ENCODE data around the gene DSG3. TPM values are rescaled to one million over a fixed set of nuclear protein-coding genes. Genes with fewer than 3 reads are reported as not detected.
A peak's percentile ranks its signal among the peaks of the same experiment; 100 is the strongest.

DSG3 gene
- total RNA-seq, 1 experiment from 2014 or later = not detected

DNA sequence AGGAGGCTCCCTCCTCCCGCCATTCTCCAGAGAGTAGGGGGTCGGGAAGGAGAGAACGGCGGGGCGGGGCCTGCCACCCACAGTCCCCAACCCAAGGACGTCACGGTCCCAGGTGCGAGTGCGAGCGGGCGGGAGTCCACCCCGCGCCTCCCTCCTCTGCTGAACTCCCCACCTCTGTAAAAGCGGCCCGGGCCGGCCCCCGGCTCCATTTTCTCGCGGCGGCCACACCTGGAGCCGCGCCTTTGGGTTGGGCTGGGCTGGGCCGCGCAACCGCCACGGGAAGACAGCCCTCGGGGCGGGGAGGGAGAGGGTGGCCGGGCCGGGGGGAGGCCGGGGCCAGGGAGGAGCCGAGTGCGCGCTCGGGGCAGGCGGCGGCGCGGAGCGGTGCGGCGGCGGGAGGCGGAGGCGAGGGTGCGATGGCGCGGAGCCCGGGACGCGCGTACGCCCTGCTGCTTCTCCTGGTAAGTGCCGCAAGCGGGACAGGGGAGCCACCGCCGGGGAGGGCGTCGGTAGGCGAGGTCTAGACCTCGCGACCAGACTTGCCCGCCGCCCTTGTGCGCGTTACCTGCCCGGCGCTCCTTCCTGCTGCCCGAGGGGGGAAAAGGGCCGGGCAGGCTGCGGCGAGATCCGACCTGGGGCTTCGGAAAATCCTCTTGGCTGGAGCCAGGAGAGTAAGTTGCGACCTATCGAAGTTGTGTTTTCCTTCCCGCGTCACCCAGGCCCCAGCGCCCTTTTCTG is 50.5 kb downstream of the DSG3 start, which contains the start of gene DSG2:
Gene DSG2, plus strand, starts transcription at position 342 of the 738 bp plus-strand sequence. Its CDS starts 75 bp downstream, at position 417.
- intact Hi-C loops (cut with micrococcal nuclease; ENCODE audit: unreplicated experiment) = no loop called here
- TF ChIP-seq, protein P1, sequence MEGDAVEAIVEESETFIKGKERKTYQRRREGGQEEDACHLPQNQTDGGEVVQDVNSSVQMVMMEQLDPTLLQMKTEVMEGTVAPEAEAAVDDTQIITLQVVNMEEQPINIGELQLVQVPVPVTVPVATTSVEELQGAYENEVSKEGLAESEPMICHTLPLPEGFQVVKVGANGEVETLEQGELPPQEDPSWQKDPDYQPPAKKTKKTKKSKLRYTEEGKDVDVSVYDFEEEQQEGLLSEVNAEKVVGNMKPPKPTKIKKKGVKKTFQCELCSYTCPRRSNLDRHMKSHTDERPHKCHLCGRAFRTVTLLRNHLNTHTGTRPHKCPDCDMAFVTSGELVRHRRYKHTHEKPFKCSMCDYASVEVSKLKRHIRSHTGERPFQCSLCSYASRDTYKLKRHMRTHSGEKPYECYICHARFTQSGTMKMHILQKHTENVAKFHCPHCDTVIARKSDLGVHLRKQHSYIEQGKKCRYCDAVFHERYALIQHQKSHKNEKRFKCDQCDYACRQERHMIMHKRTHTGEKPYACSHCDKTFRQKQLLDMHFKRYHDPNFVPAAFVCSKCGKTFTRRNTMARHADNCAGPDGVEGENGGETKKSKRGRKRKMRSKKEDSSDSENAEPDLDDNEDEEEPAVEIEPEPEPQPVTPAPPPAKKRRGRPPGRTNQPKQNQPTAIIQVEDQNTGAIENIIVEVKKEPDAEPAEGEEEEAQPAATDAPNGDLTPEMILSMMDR (conservative IDR thresholded peaks at IDR 0.05; ENCODE audit: low read depth, low read length) = no peak
- peak; percentile 92 for TF ChIP-seq EZH2 (IDR thresholded peaks at IDR 0.05; ENCODE audit: borderline replicate concordance, low read depth, low read length, poor library complexity, severe bottlenecking)
- Histone ChIP-seq H3K27me3 (replicated peaks; ENCODE audit: insufficient read depth, low read depth, low read length, poor library complexity) (peaks cover 75% of the 10 kb centered on the region), H3K27ac (ENCODE audit: low read depth, low read length, poor library complexity, severe bottlenecking) (no peak within 1 kb of the TSS), H3K4me3 (ENCODE audit: low read depth, low read length, poor library complexity, severe bottlenecking) (peak within 1 kb of the TSS; percentile 37), H3K4me1 (ENCODE audit: insufficient read depth, low read length, poor library complexity, severe bottlenecking) (no peaks in the 10 kb centered on the region), H3K9me3 (ENCODE audit: low read depth, low read length, poor library complexity, severe bottlenecking) (no peaks in the 10 kb centered on the region), H3K36me3 (ENCODE audit: insufficient read depth, low read length, poor library complexity, severe bottlenecking) (no peaks in the 10 kb centered on the region)
- peak; percentile 31 for DNase-seq (ENCODE audit: low spot score)
- POLR2A ChIA-PET (ENCODE audit: low non-redundant PET) = no interaction called here
- CTCF ChIA-PET = no interaction called here
- no TSS peak for BruUV-seq (replicated peaks)

DNA sequence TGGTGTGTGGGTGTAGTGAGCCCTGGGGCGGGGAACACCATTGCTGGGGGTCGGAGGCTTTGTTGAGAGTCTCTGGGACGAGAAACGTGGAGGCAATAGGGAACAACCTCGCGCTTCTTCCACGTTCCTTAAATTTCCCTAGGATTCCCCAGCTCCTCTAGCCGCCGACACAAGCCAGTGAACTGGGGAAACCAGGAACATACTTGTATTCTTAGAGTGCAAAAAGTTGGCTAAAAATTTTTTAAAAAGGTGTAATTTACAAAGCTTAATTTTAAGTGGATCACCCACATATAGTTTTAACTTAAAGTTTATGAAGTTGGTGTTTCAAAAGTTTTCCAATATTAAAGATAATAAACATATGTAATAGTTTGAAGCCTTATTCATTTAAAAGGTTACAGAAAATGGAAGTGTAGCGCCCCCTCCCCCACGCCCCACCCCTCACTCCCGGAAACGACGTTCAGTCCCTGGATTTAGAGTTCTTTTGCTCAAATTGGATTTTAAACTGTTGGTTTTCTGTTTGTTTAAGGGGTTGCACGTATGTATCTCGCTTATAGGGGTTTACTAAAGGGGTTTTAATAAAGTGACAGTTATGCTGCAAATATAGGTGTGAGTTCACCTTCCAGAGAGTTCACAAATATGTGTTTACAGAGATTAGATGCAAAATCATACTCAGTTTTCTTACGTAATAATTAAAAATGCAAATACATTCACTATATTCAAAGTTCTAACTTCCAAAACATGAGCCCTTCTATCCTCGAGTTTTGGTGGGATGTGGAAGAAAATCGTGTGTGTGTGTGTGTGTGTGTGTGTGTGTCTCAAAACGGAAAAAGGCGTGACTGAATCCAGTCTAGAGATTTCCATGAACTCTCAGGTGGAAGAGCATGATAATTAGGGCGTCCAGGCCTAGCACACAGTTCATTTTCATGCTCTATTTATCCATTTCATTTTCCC is 51.3 kb downstream of the DSG3 start:
- POLR2A ChIA-PET (ENCODE audit: low non-redundant PET) = no interaction called here
- no peaks in the 10 kb centered on the region for H3K36me3 ChIP-seq (ENCODE audit: insufficient read depth, low read length, poor library complexity, severe bottlenecking)
- CTCF ChIA-PET = no interaction called here
- BruUV-seq (replicated peaks) = no TSS peak
- H3K27ac ChIP-seq (ENCODE audit: low read depth, low read length, poor library complexity, severe bottlenecking) = no peak overlapping the region
- intact Hi-C loops (cut with micrococcal nuclease; ENCODE audit: unreplicated experiment) = no loop called here
- peak overlapping the region; percentile 37 for H3K4me3 ChIP-seq (ENCODE audit: low read depth, low read length, poor library complexity, severe bottlenecking)
- peaks cover 75% of the 10 kb centered on the region for H3K27me3 ChIP-seq (replicated peaks; ENCODE audit: insufficient read depth, low read depth, low read length, poor library complexity)
- peak; percentile 32 for TF ChIP-seq EZH2 (IDR thresholded peaks at IDR 0.05; ENCODE audit: borderline replicate concordance, low read depth, low read length, poor library complexity, severe bottlenecking)
- TF ChIP-seq, protein P1 (conservative IDR thresholded peaks at IDR 0.05; ENCODE audit: low read depth, low read length) = no peak
- no peaks in the 10 kb centered on the region for H3K9me3 ChIP-seq (ENCODE audit: low read depth, low read length, poor library complexity, severe bottlenecking)
- no peaks in the 10 kb centered on the region for H3K4me1 ChIP-seq (ENCODE audit: insufficient read depth, low read length, poor library complexity, severe bottlenecking)
- DNase-seq (ENCODE audit: low spot score) = no peak

DNA sequence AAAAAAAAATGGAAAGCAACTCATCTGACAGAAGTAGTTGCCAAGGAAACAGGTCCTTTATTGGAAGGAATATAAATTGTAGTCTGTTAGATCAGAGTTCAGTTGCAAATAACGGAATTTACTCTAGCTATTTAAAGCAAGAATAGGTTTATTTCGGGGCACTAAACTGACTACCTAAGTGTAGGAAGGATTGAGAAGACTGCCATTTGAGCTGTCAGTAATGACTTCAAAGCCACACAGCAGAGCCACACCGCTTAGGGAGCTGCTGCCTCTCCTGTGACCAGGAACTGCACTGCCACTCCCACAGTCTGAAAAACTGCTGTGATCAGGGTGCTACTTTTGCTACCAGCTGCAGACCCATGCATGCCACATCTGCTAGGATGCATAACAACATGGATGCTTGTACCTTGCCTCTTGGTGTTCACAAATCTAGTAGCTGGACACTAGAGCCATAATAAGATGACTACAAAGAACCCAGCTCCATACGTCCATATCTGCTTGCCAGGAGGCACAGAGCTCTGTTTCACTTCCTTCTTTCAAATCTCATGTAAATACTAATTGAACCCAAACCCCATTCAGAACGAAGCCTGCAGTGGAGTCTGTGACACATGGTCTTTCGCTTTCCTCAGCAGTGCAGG is 52.6 kb downstream of the DSG3 start:
- intact Hi-C loops (cut with micrococcal nuclease; ENCODE audit: unreplicated experiment) = no loop called here
- TF ChIP-seq EZH2 (IDR thresholded peaks at IDR 0.05; ENCODE audit: borderline replicate concordance, low read depth, low read length, poor library complexity, severe bottlenecking) = no peak
- TF ChIP-seq, protein P1 (conservative IDR thresholded peaks at IDR 0.05; ENCODE audit: low read depth, low read length) = no peak
- ChIA-PET POLR2A (ENCODE audit: low non-redundant PET) (no interaction called here), CTCF (no interaction called here)
- Histone ChIP-seq H3K9me3 (ENCODE audit: low read depth, low read length, poor library complexity, severe bottlenecking) (no peaks in the 10 kb centered on the region), H3K4me3 (ENCODE audit: low read depth, low read length, poor library complexity, severe bottlenecking) (no peak overlapping the region), H3K27ac (ENCODE audit: low read depth, low read length, poor library complexity, severe bottlenecking) (no peak overlapping the region), H3K27me3 (replicated peaks; ENCODE audit: insufficient read depth, low read depth, low read length, poor library complexity) (peaks cover 79% of the 10 kb centered on the region), H3K4me1 (ENCODE audit: insufficient read depth, low read length, poor library complexity, severe bottlenecking) (no peaks in the 10 kb centered on the region), H3K36me3 (ENCODE audit: insufficient read depth, low read length, poor library complexity, severe bottlenecking) (no peaks in the 10 kb centered on the region)
- BruUV-seq (replicated peaks) = no TSS peak
- no peak for DNase-seq (ENCODE audit: low spot score)
